ENCODE data around the gene CC2D2A.

The CC2D2A gene

DNA sequence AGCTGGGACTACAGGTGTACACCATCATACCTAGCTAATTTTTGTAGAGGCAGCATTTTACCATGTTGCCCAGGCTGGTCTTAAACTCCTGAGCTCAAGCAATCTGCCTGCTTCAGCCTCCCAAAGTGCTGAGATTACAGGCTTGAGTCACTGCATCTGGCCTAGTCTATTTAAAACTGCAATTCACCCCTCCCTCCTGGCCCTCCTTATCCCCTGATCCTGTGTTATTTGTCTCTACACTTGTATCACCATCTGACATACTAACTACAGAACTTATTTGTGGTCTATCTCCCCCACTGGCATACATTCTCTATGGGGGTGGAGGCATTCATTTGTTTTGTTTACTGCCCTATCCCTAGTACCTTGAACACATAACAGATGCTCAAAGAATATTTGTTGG is 23.7 kb downstream of the CC2D2A start:
- no peak for DNase-seq (ENCODE audit: low read depth)
- no peak overlapping the region for H3K4me3 ChIP-seq (replicated peaks; ENCODE audit: low read depth, low read length)
- TF ChIP-seq, protein P1, sequence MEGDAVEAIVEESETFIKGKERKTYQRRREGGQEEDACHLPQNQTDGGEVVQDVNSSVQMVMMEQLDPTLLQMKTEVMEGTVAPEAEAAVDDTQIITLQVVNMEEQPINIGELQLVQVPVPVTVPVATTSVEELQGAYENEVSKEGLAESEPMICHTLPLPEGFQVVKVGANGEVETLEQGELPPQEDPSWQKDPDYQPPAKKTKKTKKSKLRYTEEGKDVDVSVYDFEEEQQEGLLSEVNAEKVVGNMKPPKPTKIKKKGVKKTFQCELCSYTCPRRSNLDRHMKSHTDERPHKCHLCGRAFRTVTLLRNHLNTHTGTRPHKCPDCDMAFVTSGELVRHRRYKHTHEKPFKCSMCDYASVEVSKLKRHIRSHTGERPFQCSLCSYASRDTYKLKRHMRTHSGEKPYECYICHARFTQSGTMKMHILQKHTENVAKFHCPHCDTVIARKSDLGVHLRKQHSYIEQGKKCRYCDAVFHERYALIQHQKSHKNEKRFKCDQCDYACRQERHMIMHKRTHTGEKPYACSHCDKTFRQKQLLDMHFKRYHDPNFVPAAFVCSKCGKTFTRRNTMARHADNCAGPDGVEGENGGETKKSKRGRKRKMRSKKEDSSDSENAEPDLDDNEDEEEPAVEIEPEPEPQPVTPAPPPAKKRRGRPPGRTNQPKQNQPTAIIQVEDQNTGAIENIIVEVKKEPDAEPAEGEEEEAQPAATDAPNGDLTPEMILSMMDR (IDR thresholded peaks at IDR 0.05; ENCODE audit: low read length, missing control alignments), result no peak

DNA sequence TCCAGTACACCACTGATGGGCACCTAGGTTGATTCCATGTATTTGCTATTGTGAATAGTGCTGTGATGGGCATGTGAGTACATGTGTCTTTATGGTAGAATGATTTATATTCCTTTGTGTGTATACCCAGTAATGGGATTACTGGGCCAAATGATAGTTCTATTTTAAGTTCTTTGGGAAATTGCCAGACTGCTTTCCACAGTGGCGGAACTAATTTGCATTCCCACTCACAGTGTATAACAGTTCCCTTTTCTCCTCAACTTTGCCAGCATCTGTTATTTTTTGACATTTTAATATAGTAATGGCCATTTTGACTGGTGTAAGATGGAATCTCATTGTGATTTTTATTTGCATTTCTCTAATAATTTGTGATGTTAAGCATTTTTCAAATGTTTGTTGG is 25.9 kb downstream of the CC2D2A start:
- no peak for DNase-seq (ENCODE audit: low read depth)
- TF ChIP-seq, protein P1 (IDR thresholded peaks at IDR 0.05; ENCODE audit: low read length, missing control alignments), result no peak
- H3K4me3 ChIP-seq (replicated peaks; ENCODE audit: low read depth, low read length), result no peak overlapping the region

DNA sequence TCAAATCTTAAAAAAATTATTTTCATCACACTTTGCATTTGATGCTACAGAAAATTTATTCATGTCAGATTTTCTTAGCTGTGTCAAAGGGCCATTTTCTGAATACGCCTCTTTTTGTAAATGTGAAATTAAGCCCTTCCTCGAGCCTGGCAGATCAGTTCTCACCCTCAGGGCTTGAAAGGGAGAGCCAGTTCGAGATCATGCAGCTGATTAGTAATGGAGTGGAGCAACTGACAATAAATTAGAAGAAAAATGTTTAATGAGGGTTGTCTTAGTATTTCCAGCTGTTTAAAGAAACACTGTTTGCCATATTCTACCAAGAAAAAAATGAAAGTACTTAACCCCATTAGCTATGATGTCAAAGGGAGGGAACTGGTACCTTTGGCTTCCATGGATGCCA is 28.7 kb downstream of the CC2D2A start:
- H3K4me3 ChIP-seq (replicated peaks; ENCODE audit: low read depth, low read length), result no peak overlapping the region
- DNase-seq (ENCODE audit: low read depth), result no peak
- TF ChIP-seq, protein P1 (IDR thresholded peaks at IDR 0.05; ENCODE audit: low read length, missing control alignments), result no peak

DNA sequence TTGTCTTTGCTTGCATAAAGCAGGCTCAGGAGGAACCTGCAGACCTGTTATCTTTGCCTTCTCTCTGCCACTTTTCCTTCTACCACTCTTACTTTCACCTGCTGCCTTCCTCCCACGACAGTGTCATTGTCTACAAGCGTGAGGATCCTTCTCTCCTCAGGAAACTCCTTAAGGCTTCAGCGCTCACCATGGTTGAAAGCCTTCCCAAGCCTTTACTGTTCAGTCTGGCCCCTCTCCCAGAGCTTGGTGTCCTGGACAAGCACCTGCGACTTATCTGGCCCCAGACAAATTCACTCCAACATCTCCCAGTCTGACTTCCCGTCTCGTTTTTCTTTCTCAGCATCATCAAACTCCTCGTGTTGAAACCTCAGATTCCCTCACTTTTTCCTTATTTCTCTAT is 31.0 kb downstream of the CC2D2A start:
- H3K4me3 ChIP-seq (replicated peaks; ENCODE audit: low read depth, low read length), result no peak overlapping the region
- DNase-seq (ENCODE audit: low read depth), result no peak

DNA sequence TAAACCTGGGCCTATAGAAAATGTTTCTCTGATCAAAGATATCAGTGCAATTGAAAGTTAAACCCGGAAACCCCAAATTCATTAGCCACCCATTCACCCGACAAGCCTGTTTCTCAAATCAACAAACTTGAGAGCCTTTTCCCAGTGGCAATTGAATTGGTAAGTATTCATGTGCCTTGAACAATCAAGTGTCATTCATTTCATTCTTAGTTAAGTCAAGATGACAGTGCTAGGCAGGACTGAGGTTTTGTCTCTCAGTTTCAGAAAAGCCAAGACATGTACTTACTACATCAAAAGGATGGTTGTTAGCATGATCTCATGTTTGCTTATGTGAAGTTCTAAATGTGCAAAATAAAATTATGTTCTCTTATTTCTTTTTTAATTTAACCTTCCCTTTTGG is 32.3 kb downstream of the CC2D2A start:
- TF ChIP-seq, protein P1 (IDR thresholded peaks at IDR 0.05; ENCODE audit: low read length, missing control alignments), result no peak
- DNase-seq (ENCODE audit: low read depth), result no peak
- H3K4me3 ChIP-seq (replicated peaks; ENCODE audit: low read depth, low read length), result no peak overlapping the region

More for the DNA sequence above, 31.0 kb downstream of the CC2D2A start:
- TF ChIP-seq, protein P1 (IDR thresholded peaks at IDR 0.05; ENCODE audit: low read length, missing control alignments), result no peak

DNA sequence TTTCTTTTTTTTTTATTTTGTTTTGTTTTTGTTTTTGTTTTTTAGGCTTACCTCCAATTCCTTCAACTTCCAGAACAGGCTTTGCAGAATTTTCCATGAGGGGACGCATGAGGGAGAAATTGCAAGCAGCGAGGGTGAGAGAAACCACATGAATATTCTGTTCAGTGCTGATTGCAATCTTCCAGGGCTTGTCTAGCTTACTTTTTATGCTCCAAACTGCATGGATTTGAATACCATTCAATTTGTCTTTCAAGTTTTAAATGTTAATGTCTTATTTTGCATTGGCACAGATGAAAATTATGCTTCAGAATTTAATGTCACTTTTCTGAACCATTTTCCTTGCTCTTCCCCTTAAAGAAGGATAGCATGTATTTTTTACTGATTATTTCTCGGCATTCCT is 32.7 kb downstream of the CC2D2A start:
- H3K4me3 ChIP-seq (replicated peaks; ENCODE audit: low read depth, low read length), result no peak overlapping the region
- TF ChIP-seq, protein P1 (IDR thresholded peaks at IDR 0.05; ENCODE audit: low read length, missing control alignments), result no peak
- DNase-seq (ENCODE audit: low read depth), result no peak

DNA sequence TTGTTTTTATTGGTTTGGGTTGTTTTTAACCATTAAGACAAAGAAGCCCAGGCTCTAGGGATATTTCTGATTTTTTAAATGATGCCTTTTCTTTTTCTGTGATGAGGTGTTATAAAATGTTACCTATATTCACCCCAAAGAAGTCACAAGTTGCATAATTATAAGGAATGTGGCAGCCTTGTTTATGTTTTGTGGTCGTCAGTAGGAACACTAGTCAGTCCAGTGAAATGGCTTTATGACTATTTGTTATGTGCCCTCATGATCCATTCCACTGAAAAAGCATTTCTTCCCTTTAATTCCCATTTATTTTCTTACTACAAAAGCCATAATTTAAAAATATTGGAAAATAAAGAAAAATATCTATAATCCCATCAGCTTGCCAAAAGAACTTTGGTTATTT is 34.4 kb downstream of the CC2D2A start:
- no peak overlapping the region for H3K4me3 ChIP-seq (replicated peaks; ENCODE audit: low read depth, low read length)
- no peak for DNase-seq (ENCODE audit: low read depth)
- TF ChIP-seq, protein P1 (IDR thresholded peaks at IDR 0.05; ENCODE audit: low read length, missing control alignments), result no peak
